Measurements from ENCODE around the gene FBXO21. TPM values are rescaled to one million over a fixed set of nuclear protein-coding genes. Genes with fewer than 3 reads are reported as not detected.

The FBXO21 gene
- total and polyA plus RNA-seq, 2 of the 13 experiments (the other 11 are each of a cell fraction or from before 2014, with no cell fraction given), result 15.6 to 32.5 TPM

DNA sequence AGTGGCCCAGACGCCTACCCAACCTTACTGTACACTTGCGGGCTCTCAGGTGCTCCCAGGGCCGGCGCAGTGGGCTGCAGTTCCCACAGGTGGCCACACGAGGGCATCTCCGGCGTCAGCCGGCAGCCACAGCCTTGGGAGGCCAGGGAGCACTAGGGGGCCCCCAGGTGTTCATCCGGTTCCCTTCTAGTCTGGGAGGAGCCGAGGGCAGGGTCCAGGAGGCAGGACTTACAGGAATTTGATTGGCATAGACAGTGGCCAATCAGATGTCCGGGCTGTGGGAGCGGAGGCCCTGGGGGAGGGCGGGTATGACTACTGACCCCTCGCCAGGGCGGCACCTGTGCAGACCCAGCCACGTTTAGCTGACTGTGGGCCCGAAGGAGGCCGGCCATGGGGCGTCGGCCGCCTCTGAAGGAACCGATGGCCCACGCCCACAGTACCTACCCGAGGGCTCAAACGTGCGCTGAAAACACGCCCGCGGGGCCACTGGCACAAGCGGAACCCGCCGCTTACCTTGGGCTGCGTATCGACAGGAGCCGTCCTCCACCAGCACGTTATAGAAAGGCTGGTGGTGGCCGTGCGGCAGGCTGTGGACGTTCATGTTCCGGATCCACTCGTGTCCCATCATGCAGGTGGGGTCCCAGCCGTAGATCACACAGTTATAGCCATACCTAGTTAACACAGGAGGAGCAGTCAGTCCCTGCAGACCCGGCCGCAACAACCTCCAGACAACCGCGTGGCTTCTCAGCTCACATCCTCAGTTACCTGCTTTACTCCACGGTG is 34.8 kb downstream of the FBXO21 start (continued):
- TF ChIP-seq TBX3 (IDR thresholded peaks at IDR 0.05; ENCODE audit: borderline replicate concordance), result no peak
- TF ChIP-seq TEAD2 (CRISPR knock-in tag; IDR thresholded peaks at IDR 0.05), result no peak
- TF ChIP-seq, protein P1, sequence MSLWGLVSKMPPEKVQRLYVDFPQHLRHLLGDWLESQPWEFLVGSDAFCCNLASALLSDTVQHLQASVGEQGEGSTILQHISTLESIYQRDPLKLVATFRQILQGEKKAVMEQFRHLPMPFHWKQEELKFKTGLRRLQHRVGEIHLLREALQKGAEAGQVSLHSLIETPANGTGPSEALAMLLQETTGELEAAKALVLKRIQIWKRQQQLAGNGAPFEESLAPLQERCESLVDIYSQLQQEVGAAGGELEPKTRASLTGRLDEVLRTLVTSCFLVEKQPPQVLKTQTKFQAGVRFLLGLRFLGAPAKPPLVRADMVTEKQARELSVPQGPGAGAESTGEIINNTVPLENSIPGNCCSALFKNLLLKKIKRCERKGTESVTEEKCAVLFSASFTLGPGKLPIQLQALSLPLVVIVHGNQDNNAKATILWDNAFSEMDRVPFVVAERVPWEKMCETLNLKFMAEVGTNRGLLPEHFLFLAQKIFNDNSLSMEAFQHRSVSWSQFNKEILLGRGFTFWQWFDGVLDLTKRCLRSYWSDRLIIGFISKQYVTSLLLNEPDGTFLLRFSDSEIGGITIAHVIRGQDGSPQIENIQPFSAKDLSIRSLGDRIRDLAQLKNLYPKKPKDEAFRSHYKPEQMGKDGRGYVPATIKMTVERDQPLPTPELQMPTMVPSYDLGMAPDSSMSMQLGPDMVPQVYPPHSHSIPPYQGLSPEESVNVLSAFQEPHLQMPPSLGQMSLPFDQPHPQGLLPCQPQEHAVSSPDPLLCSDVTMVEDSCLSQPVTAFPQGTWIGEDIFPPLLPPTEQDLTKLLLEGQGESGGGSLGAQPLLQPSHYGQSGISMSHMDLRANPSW (CRISPR knock-in tag; IDR thresholded peaks at IDR 0.05; ENCODE audit: borderline replicate concordance), result no peak
- 0 out of 2 replicates have a peak, but pooled peaks have one; percentile 29 for TF ChIP-seq ZNF124 (CRISPR knock-in tag; IDR thresholded peaks at IDR 0.05)
- TF ChIP-seq PAWR (CRISPR knock-in tag; IDR thresholded peaks at IDR 0.05; ENCODE audit: borderline replicate concordance), result no peak
- TF ChIP-seq MTA1 (CRISPR knock-in tag; IDR thresholded peaks at IDR 0.05; ENCODE audit: borderline replicate concordance), result 0 out of 2 replicates have a peak, but pooled peaks have one; percentile 38
- 0 out of 2 replicates have a peak, but pooled peaks have one; percentile 17 for TF ChIP-seq TGIF2 (CRISPR knock-in tag; IDR thresholded peaks at IDR 0.05)
- peak; percentile 85 for TF ChIP-seq GABPB1 (CRISPR knock-in tag; IDR thresholded peaks at IDR 0.05)
- no peak for TF ChIP-seq TBL1XR1 (IDR thresholded peaks at IDR 0.05; ENCODE audit: borderline replicate concordance, low read length, partially characterized antibody)
- peak; percentile 45 for TF ChIP-seq EED (CRISPR knock-in tag; IDR thresholded peaks at IDR 0.05)
- TF ChIP-seq, protein P2, sequence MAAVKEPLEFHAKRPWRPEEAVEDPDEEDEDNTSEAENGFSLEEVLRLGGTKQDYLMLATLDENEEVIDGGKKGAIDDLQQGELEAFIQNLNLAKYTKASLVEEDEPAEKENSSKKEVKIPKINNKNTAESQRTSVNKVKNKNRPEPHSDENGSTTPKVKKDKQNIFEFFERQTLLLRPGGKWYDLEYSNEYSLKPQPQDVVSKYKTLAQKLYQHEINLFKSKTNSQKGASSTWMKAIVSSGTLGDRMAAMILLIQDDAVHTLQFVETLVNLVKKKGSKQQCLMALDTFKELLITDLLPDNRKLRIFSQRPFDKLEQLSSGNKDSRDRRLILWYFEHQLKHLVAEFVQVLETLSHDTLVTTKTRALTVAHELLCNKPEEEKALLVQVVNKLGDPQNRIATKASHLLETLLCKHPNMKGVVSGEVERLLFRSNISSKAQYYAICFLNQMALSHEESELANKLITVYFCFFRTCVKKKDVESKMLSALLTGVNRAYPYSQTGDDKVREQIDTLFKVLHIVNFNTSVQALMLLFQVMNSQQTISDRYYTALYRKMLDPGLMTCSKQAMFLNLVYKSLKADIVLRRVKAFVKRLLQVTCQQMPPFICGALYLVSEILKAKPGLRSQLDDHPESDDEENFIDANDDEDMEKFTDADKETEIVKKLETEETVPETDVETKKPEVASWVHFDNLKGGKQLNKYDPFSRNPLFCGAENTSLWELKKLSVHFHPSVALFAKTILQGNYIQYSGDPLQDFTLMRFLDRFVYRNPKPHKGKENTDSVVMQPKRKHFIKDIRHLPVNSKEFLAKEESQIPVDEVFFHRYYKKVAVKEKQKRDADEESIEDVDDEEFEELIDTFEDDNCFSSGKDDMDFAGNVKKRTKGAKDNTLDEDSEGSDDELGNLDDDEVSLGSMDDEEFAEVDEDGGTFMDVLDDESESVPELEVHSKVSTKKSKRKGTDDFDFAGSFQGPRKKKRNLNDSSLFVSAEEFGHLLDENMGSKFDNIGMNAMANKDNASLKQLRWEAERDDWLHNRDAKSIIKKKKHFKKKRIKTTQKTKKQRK (IDR thresholded peaks at IDR 0.05; ENCODE audit: low read length), result no peak
- no peak for TF ChIP-seq POLR2AphosphoS2 (IDR thresholded peaks at IDR 0.05; ENCODE audit: low read depth, low read length)
- TF ChIP-seq MEF2D (CRISPR knock-in tag; IDR thresholded peaks at IDR 0.05), result 0 out of 2 replicates have a peak, but pooled peaks have one; percentile 4
- no peak for TF ChIP-seq ZNF3 (CRISPR knock-in tag; IDR thresholded peaks at IDR 0.05)
- TF ChIP-seq HOXA5 (CRISPR knock-in tag; IDR thresholded peaks at IDR 0.05), result peak; percentile 66; the same call in 1 of the 2 replicates
- peak; percentile 17; the same call in 1 of the 2 replicates for TF ChIP-seq DMAP1 (CRISPR knock-in tag; IDR thresholded peaks at IDR 0.05)
- 0 out of 4 replicates have a peak, but pooled peaks of 1 of the 2 experiments have one; percentile 31 for TF ChIP-seq KLF16 (CRISPR knock-in tag; IDR thresholded peaks at IDR 0.05)
- no peak for TF ChIP-seq ZFP82 (CRISPR knock-in tag; IDR thresholded peaks at IDR 0.05; ENCODE audit: borderline replicate concordance)
- TF ChIP-seq NR2F6 (IDR thresholded peaks at IDR 0.05), result no peak
- peak; percentile 39; the same call in 1 of the 2 replicates for TF ChIP-seq NR2F6 (CRISPR knock-in tag; IDR thresholded peaks at IDR 0.05)
- TF ChIP-seq ZNF264 (CRISPR knock-in tag; IDR thresholded peaks at IDR 0.05), result no peak
- TF ChIP-seq, protein P3, sequence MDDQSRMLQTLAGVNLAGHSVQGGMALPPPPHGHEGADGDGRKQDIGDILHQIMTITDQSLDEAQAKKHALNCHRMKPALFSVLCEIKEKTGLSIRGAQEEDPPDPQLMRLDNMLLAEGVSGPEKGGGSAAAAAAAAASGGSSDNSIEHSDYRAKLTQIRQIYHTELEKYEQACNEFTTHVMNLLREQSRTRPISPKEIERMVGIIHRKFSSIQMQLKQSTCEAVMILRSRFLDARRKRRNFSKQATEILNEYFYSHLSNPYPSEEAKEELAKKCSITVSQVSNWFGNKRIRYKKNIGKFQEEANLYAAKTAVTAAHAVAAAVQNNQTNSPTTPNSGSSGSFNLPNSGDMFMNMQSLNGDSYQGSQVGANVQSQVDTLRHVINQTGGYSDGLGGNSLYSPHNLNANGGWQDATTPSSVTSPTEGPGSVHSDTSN (CRISPR knock-in tag; IDR thresholded peaks at IDR 0.05; ENCODE audit: borderline replicate concordance), result no peak
- peak; percentile 95 for TF ChIP-seq SP2 (CRISPR knock-in tag; IDR thresholded peaks at IDR 0.05)
- TF ChIP-seq ZNF24 (IDR thresholded peaks at IDR 0.05), result no peak
- TF ChIP-seq ZNF788 (CRISPR knock-in tag; IDR thresholded peaks at IDR 0.05; ENCODE audit: borderline replicate concordance), result peak; percentile 80; the same call in 1 of the 2 replicates

Data from HepG2 (cell line).